GM12892 (cell line): ENCODE results near the gene IDH2.

Experiments
- POLR2AphosphoS5 ChIP-seq: IDR thresholded peaks from 2 replicates; pipeline ENCODE4 v1.6.1; 2011; ENCODE audit warnings: low read depth, low read length, control low read depth
- TAF1 ChIP-seq: IDR thresholded peaks from 2 replicates; pipeline ENCODE4 v1.6.1; 2011; ENCODE audit warnings: low read depth, mild to moderate bottlenecking, control low read depth, low read length, borderline replicate concordance

DNA sequence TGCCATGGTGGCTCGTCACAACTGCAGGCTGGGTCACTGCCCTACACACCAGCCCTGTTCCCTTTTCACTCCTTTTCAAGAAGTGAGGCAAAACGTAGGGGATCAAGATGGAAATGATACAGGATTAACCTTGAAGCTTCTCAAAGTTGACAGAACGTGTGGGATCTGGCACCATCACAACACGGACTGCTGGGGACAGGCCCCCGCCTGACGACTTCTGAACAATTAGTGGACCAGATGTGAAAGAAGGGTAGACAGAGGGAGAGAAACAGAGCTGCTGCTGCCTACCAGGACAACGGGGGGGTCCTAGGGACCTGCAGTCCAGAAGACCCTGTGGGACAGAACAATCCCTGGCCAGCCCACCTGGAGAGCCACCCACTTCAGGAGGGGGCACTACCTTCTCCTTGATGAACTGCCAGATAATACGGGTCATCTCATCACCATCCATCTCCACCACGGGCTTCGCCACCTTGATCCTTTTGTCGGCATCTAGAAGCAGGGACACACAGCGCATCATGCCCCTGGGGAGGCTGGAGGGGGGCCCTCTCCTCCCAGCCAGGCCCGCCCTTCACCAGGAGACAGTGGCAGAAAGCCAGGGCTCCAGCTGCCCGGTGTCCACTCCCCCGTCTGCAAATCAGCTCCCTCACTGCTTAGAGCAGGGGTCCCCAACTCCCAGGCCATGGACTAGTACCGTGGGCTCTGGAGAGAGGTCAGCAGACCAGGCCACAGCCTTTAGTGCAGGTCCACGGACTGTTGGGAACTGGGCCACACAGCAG, 10.9 kb downstream of the IDH2 start:
- no peak for TF ChIP-seq POLR2AphosphoS5
- TF ChIP-seq TAF1: no peak
